MG63 (cell line): ENCODE data around the gene LGALS1. TPM values are rescaled to one million over a fixed set of nuclear protein-coding genes. Genes with fewer than 3 reads are reported as not detected.
A peak's percentile ranks its signal among the peaks of the same experiment; 100 is the strongest.
"Not testable (repeated sequence)": the region's sequence is repeated elsewhere in the genome, so short reads cannot be mapped to it uniquely, and the experiment has no call there.

ENCODE experiments used
- DNase-seq: peaks from one replicate; pipeline ENCODE4 v3.0.0-alpha.2; 2020
- H3K27me3 ChIP-seq: fragments of 250-450 bp; sonication (Bioruptor Pico); 2 replicates; pipeline ENCODE4 v1.5.1; 2020; ENCODE audit warnings: mild to moderate bottlenecking, moderate library complexity
- H3K36me3 ChIP-seq: fragments of 250-450 bp; sonication (Bioruptor Pico); 2 replicates; pipeline ENCODE4 v1.5.1; 2020; ENCODE audit warnings: mild to moderate bottlenecking, moderate library complexity
- H3K4me3 ChIP-seq: fragments of 250-450 bp; sonication (Bioruptor Pico); 2 replicates; pipeline ENCODE4 v1.5.1; 2020; ENCODE audit warnings: mild to moderate bottlenecking, moderate library complexity
- H3K9me3 ChIP-seq: fragments of 250-450 bp; sonication (Bioruptor Pico); 2 replicates; pipeline ENCODE4 v1.5.1; 2020; ENCODE audit warnings: mild to moderate bottlenecking, moderate library complexity
- total RNA-seq: library from RNA; depleted of rRNA; stranded (reverse); fragments of >200 nt; shearing (Covaris generic); gene quantifications from 2 replicates; pipeline ENCODE4 v1.2.3, GENCODE V29; 2014; ENCODE audit warnings: low replicate concordance

LGALS1 gene
- total RNA-seq, 1 experiment from 2014 or later = 4,947 TPM

GRCh38 chr22:37636186-37636948 is 39.1 kb upstream of the LGALS1 start:
- H3K36me3 ChIP-seq = 0 out of 2 replicates have a peak, but pooled peaks cover under 1% of the 10 kb centered on the region
- no peak overlapping the region for H3K4me3 ChIP-seq
- peak; percentile 65 for DNase-seq
- H3K9me3 ChIP-seq = no peaks in the 10 kb centered on the region
- H3K27me3 ChIP-seq = no peaks in the 10 kb centered on the region

- H3K36me3 ChIP-seq = no peaks in the 10 kb centered on the region
- no peaks in the 10 kb centered on the region for H3K27me3 ChIP-seq
- H3K4me3 ChIP-seq = no peak overlapping the region
- H3K9me3 ChIP-seq = no peaks in the 10 kb centered on the region
- no peak for DNase-seq
Observed at GRCh38 chr22:37636949-37637273, 38.5 kb upstream of the LGALS1 start.

- H3K27me3 ChIP-seq = no peaks in the 10 kb centered on the region
- H3K4me3 ChIP-seq = no peak overlapping the region
- H3K9me3 ChIP-seq = no peaks in the 10 kb centered on the region
- DNase-seq = no peak
- H3K36me3 ChIP-seq = no peaks in the 10 kb centered on the region
Observed at GRCh38 chr22:37638391-37639069, 36.9 kb upstream of the LGALS1 start.

GRCh38 chr22:37639070-37639760 is 36.2 kb upstream of the LGALS1 start, which contains the start of gene SH3BP1:
Gene SH3BP1, plus strand, starts transcription at chr22:37639669. Its CDS starts 119 bp downstream, at chr22:37639788.
- DNase-seq = no peak
- no peaks in the 10 kb centered on the region for H3K9me3 ChIP-seq
- H3K4me3 ChIP-seq = no peak within 1 kb of the TSS
- no peaks in the 10 kb centered on the region for H3K36me3 ChIP-seq
- no peaks in the 10 kb centered on the region for H3K27me3 ChIP-seq

- DNase-seq = no peak
- Histone ChIP-seq H3K4me3 (no peak overlapping the region), H3K27me3 (no peaks in the 10 kb centered on the region), H3K9me3 (no peaks in the 10 kb centered on the region), H3K36me3 (no peaks in the 10 kb centered on the region)
Observed at GRCh38 chr22:37639771-37640590, 35.5 kb upstream of the LGALS1 start.

GRCh38 chr22:37640591-37641560 is 34.6 kb upstream of the LGALS1 start:
- no peak for DNase-seq
- H3K4me3 ChIP-seq = no peak overlapping the region

GRCh38 chr22:37641561-37641949 is 33.9 kb upstream of the LGALS1 start:
- H3K4me3 ChIP-seq = no peak overlapping the region
- H3K9me3 ChIP-seq = no peaks in the 10 kb centered on the region
- H3K27me3 ChIP-seq = no peaks in the 10 kb centered on the region
- H3K36me3 ChIP-seq = no peaks in the 10 kb centered on the region
- no peak for DNase-seq

More at GRCh38 chr22:37640591-37641560, 34.6 kb upstream of the LGALS1 start:
- Histone ChIP-seq H3K9me3 (no peaks in the 10 kb centered on the region), H3K36me3 (no peaks in the 10 kb centered on the region), H3K27me3 (no peaks in the 10 kb centered on the region)

- H3K36me3 ChIP-seq = no peaks in the 10 kb centered on the region
- DNase-seq = peak; percentile 63
- no peaks in the 10 kb centered on the region for H3K9me3 ChIP-seq
- H3K27me3 ChIP-seq = no peaks in the 10 kb centered on the region
- H3K4me3 ChIP-seq = no peak overlapping the region
Observed at GRCh38 chr22:37643225-37643847, 32.1 kb upstream of the LGALS1 start.

GRCh38 chr22:37647317-37647716 is 28.1 kb upstream of the LGALS1 start:
- H3K36me3 ChIP-seq = no peaks in the 10 kb centered on the region
- DNase-seq = no peak

GRCh38 chr22:37647928-37648327 is 27.5 kb upstream of the LGALS1 start:
- Histone ChIP-seq H3K4me3 (no peak overlapping the region), H3K36me3 (no peaks in the 10 kb centered on the region), H3K27me3 (no peaks in the 10 kb centered on the region), H3K9me3 (no peaks in the 10 kb centered on the region)
- peak; percentile 85 for DNase-seq

More at GRCh38 chr22:37647317-37647716, 28.1 kb upstream of the LGALS1 start:
- H3K9me3 ChIP-seq = no peaks in the 10 kb centered on the region
- no peaks in the 10 kb centered on the region for H3K27me3 ChIP-seq
- no peak overlapping the region for H3K4me3 ChIP-seq

- no peaks in the 10 kb centered on the region for H3K9me3 ChIP-seq
- H3K36me3 ChIP-seq = no peaks in the 10 kb centered on the region
- no peaks in the 10 kb centered on the region for H3K27me3 ChIP-seq
Observed at GRCh38 chr22:37650463-37651136, 24.8 kb upstream of the LGALS1 start.

GRCh38 chr22:37654563-37655251 is 20.7 kb upstream of the LGALS1 start:
- Histone ChIP-seq H3K4me3 (no peak overlapping the region), H3K27me3 (no peaks in the 10 kb centered on the region), H3K9me3 (no peaks in the 10 kb centered on the region), H3K36me3 (no peaks in the 10 kb centered on the region; the same call in 1 of the 2 replicates)
- no peak for DNase-seq

More at GRCh38 chr22:37650463-37651136, 24.8 kb upstream of the LGALS1 start:
- DNase-seq = no peak
- no peak overlapping the region for H3K4me3 ChIP-seq

- H3K9me3 ChIP-seq = no peaks in the 10 kb centered on the region
- no peaks in the 10 kb centered on the region for H3K27me3 ChIP-seq
- no peak overlapping the region for H3K4me3 ChIP-seq
- DNase-seq = no peak
- no peaks in the 10 kb centered on the region; the same call in 1 of the 2 replicates for H3K36me3 ChIP-seq
Observed at GRCh38 chr22:37655252-37655563, 20.2 kb upstream of the LGALS1 start.

GRCh38 chr22:37656583-37656982 is 18.9 kb upstream of the LGALS1 start:
- not testable (repeated sequence) for DNase-seq, H3K4me3 ChIP-seq, H3K27me3 ChIP-seq, H3K9me3 ChIP-seq, H3K36me3 ChIP-seq
